Stimulated activated CD8-positive, alpha-beta memory T cell treated with anti-CD3 and anti-CD28 coated beads, Interleukin-12 subunit alpha, Interleukin-12 subunit beta, amount 100 ng/mL, for 24 hours (primary cell): Measurements from ENCODE around the gene PTGDS.
"Not testable (repeated sequence)": the region's sequence is repeated elsewhere in the genome, so short reads cannot be mapped to it uniquely, and the experiment has no call there.

Experiments used
- DNase-seq: peaks from one replicate; pipeline ENCODE4 v3.0.0-alpha.2; 2020; ENCODE audit errors: extremely low read depth

PTGDS gene

GRCh38 chr9:136990242-136990911, 13.1 kb downstream of the PTGDS start:
- DNase-seq = no peak

- DNase-seq = peak; percentile 86
These were observed 14.9 kb downstream of the PTGDS start, which contains the start of gene PAXX for GRCh38 chr9:136991993-136992818. Gene PAXX (plus strand): TSS chr9:136992422. CDS start chr9:136992444, 22 bp downstream.

DNA sequence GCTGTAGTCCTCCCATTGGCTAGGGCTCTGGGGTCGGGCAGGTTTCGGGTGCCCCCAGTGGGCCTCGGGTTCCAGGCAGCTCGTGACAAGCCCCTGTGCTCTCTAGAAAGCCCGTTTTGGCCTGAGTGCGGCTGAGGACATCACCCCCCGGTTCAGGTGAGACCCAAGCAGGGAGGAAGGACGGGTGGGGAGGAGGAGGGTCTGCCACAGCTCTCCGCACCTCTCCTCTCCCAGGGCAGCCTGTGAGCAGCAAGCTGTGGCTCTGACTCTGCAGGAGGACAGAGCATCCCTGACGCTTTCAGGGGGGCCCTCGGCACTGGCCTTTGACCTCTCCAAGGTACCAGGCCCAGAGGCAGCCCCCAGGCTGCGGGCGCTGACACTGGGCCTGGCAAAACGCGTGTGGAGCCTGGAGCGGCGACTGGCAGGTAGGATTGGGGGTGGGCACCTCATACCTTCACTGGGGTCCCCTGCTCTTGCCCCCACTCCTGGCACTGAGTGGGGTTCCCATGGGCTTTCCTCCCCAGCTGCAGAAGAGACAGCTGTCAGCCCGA, 15.6 kb downstream of the PTGDS start:
- no peak for DNase-seq

GRCh38 chr9:136994180-136994887, 17.0 kb downstream of the PTGDS start:
- DNase-seq = no peak

DNA sequence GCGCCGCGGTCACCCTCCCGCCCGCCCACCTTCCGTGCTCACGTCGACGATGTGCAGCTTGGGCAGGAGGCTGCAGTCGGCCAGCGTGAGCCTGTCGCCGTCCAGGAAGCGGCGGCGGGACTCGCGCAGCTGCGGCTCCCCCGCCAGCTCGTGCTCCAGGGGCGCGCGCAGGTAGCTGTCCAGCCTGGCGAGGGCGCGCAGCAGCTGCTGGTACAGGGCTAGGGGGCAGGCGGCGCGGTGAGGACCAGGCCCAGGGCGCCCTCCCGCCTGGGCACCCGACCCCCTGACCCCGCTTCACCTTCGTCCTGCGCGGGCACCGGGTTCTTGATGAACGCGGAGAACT, 17.6 kb downstream of the PTGDS start:
- DNase-seq = no peak

DNA sequence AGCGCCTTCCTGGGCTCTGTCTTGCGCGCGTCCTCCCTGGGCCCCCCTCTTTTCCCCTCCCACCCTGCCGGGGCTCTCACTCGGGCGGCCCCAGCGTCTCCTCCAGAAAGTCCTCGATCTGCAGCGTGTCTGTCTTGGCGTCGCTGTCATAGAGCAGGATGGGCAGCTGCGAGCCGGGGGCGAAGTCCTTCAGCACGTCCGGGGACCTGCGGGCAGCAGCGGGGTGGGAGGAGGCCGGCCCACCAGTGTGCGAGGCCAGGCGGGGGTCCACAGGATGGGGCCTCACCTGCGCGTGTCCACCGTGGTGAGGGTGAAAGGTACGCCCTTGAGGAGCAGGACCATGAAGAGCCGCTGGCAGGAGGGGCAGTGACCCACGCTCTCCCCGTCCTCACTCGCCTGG, 18.1 kb downstream of the PTGDS start:
- no peak for DNase-seq

GRCh38 chr9:136995772-136996311, 18.5 kb downstream of the PTGDS start:
- no peak for DNase-seq

- no peak for DNase-seq
These were observed 19.3 kb downstream of the PTGDS start, which contains the start of gene CLIC3 for GRCh38 chr9:136996361-136997292. Gene CLIC3 (minus strand): TSS chr9:136996568. CDS start chr9:136996543, 25 bp downstream.

DNA sequence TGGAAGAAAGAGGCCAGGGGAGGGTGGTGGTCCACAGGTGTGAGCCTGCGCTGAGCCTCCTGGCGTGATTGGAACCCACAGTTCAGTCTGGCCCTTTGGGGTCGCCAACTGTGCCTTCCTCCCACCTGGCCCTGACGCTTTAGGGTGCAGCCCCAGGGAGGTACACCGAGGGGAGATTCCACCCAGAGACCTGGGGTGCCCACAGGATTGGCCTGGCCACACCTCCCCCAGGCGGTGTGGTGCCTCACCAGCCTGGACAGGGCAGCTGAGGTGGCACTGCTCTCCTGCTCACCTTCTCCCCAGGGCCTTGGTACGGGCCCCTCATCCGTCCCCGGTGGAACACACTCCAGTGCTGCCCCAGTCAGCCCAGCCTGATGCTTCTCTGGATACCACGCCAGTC, 20.1 kb downstream of the PTGDS start:
- no peak for DNase-seq

GRCh38 chr9:136997830-136998234, 20.5 kb downstream of the PTGDS start:
- DNase-seq = no peak

- no peak for DNase-seq
These were observed 23.1 kb downstream of the PTGDS start for GRCh38 chr9:137000177-137000930.

DNA sequence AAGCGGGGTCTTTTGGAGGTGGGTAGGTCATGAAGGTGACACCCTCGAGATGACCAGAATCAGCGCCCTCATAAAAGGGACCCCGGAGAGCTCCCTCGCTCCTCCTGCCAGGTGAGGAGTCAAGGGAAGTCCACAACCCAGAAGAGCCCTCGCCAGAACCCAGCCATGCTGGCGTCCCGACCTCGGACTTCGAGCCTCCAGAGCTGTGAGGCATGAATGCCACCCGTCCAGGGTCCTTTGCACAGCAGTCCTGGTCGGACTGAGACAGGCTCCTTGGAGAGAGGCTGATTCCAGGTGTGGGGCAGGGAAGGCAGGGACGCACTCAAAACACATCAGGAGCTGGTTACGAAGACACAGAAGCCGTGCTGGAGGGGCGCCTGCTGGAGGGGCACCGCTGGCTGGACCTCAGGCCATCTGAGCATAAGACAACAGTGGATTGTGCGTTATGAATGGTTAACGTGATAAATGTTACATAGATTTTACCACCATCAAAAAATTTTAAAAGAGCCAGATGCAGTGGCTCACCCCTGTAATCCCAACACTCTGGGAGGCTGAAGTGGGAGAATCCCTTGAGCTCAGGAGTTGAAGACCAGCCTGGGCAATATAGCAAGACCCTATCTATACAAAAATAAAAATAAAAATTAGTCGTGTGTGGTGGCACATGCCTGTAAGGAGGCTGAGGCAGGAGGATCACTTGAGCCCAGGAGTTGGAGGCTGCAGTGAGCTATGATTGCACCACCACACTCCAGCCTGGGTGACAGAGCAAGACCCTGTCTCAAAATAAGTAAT, 24.7 kb downstream of the PTGDS start:
- DNase-seq = no peak

DNA sequence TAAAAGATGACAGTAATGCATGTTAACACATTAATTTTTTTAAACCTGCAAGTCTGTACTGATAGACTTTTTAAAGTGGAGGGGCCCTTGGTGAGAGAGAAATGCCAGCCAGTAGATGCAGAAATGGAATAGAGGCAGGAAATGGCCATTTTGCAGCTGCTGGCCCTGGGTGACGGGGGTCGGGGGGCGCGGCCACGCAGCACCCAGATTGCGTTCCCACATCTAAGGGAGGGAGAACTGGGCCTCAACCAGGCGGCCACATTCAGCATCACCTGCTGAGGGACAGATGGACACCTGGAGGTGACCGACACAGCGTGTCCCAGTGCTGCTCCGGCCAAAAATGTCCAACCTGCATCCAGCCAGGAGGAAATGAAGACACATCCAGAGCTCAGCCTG, 25.3 kb downstream of the PTGDS start:
- no peak for DNase-seq

- not testable (repeated sequence) for DNase-seq
These were observed 27.0 kb downstream of the PTGDS start for GRCh38 chr9:137004285-137004684.

GRCh38 chr9:137006116-137007003, 29.1 kb downstream of the PTGDS start:
- no peak for DNase-seq

DNA sequence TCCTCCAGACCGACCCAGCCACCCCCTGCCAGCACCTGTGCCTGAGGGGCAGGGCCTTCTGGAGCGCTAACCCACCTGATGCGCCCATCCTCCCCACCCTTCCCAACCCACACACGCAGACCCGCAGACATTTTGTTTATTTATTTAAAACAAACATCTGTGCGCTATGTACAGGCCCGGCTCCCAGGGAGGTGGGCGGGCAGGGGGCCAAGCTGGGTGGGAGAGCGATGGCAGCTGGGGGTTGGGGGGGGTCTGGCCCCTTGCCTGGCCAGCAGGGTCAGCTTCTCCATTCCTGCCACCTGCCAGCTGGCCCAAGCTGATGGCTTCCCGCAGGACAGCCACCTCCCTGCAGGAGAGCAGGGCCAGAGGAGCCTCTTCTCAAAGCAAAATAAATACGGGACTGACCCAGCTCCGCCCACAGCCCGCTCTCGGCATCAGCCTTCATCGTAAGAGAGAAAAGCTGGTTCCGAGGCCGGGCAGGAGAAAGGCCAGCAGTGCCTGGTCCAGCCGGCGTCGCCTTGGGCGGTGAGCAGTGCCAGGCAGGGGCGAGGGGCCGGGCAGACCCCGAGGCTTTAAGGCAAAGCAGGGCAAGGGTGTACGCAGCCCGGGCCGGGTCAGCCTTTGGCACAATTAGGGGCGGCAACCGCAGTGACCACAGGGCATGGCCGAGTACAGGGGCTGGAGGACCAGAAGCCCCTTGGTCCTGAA, 30.0 kb downstream of the PTGDS start:
- no peak for DNase-seq

- no peak for DNase-seq
These were observed 30.5 kb downstream of the PTGDS start for GRCh38 chr9:137007816-137008270.
